H1 (cell line): ENCODE measurements around the gene MEP1B.

Source experiments
- CTCF ChIP-seq, 3 experiments: IDR thresholded peaks; 1 replicate in 2 of 3; 2 replicates in 1 of 3; pipeline versions ENCODE4 v1.5.1 to v1.6.1; 2011; ENCODE audit warnings: low read length in 3 of 3, mild to moderate bottlenecking in 3 of 3, inconsistent platforms in 2 of 3, low read depth in 1 of 3, moderate library complexity in 1 of 3; ENCODE audit not compliant: insufficient read depth in 1 of 3; ENCODE audit errors: control extremely low read depth in 1 of 3
- EP300 ChIP-seq, 2 experiments: IDR thresholded peaks; 1 replicate in 1 of 2; 2 replicates in 1 of 2; pipeline ENCODE4 v1.6.1; 2011 to 2012; ENCODE audit warnings: low read depth in 2 of 2, low read length in 2 of 2, mild to moderate bottlenecking in 2 of 2, borderline replicate concordance in 1 of 2, inconsistent platforms in 1 of 2, moderate library complexity in 1 of 2
- RAD21 ChIP-seq, 2 experiments: IDR thresholded peaks in 1 of 2; conservative IDR thresholded peaks in 1 of 2; 2 replicates each; pipeline ENCODE4 v1.6.1; 2011; ENCODE audit warnings: low read depth in 2 of 2, low read length in 2 of 2, improper control_type of control experiment in 1 of 2, inconsistent platforms in 1 of 2, mild to moderate bottlenecking in 1 of 2, moderate library complexity in 1 of 2
- SIN3A ChIP-seq, 2 experiments: IDR thresholded peaks in 1 of 2; conservative IDR thresholded peaks in 1 of 2; 2 replicates each; pipeline ENCODE4 v1.6.1; 2011 to 2012; ENCODE audit warnings: low read length in 2 of 2, improper control_type of control experiment in 1 of 2, low read depth in 1 of 2, mild to moderate bottlenecking in 1 of 2

GRCh38 chr18:32255570-32255969, 65.7 kb downstream of the MEP1B start:
- TF ChIP-seq CTCF (IDR thresholded peaks at IDR 0.05; ENCODE audit: control extremely low read depth in 1 of 3, insufficient read depth in 1 of 3, low read depth in 1 of 3, low read length in 3 of 3) (no peak), EP300 (IDR thresholded peaks at IDR 0.05; ENCODE audit: borderline replicate concordance in 1 of 2, low read depth in 2 of 2, low read length in 2 of 2) (no peak), RAD21 (IDR thresholded peaks at IDR 0.05 in 1 of 2, conservative IDR thresholded peaks at IDR 0.05 in 1 of 2; ENCODE audit: low read depth in 2 of 2, low read length in 2 of 2) (no peak), SIN3A (conservative IDR thresholded peaks at IDR 0.05 in 1 of 2, IDR thresholded peaks at IDR 0.05 in 1 of 2; ENCODE audit: low read depth in 1 of 2, low read length in 2 of 2) (no peak)
